GM12875 (cell line): ENCODE data around the gene RUNX1.

Experiments
- H3K4me3 ChIP-seq: one replicate; pipeline ENCODE4 v1.5.1; 2011; ENCODE audit warnings: low read depth, low read length, control low read depth
- TF ChIP-seq, protein P1 (sequence below): IDR thresholded peaks from 2 replicates; pipeline ENCODE4 v1.5.1; 2011; ENCODE audit warnings: low read depth, mild to moderate bottlenecking, control low read depth, inconsistent platforms, low read length, moderate library complexity, borderline replicate concordance; ENCODE audit not compliant: insufficient read depth

RUNX1 gene

DNA sequence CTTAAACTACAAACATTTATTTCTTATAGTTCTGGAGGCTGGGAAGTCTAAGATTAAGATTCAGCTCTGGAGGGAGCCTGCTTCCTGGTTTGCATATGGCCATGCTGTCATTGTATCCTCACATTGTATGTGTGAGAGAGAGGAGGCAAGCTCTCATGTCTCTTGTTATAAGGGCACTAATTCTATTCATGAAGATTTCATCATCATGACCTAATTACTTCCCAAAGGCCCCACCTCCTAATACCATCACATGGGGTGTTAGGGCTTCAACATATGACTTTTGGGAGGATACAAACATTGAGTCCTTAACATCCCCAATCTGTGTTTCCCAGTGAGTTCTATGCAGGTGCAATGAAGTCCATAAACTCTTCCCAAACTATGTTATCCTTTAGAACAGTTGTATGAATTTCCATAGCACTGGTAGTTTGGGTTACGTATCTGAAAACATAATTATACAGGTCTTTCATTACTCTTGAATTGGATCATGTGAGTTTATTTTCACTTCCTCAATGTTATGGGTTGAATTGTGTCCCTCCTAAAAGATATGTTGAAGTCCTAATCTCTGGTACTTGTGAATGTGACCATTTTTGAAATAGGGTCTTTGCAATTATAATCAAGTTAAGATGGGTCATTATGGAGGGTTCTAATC lies 124.2 kb downstream of the RUNX1 start:
- TF ChIP-seq, protein P1, sequence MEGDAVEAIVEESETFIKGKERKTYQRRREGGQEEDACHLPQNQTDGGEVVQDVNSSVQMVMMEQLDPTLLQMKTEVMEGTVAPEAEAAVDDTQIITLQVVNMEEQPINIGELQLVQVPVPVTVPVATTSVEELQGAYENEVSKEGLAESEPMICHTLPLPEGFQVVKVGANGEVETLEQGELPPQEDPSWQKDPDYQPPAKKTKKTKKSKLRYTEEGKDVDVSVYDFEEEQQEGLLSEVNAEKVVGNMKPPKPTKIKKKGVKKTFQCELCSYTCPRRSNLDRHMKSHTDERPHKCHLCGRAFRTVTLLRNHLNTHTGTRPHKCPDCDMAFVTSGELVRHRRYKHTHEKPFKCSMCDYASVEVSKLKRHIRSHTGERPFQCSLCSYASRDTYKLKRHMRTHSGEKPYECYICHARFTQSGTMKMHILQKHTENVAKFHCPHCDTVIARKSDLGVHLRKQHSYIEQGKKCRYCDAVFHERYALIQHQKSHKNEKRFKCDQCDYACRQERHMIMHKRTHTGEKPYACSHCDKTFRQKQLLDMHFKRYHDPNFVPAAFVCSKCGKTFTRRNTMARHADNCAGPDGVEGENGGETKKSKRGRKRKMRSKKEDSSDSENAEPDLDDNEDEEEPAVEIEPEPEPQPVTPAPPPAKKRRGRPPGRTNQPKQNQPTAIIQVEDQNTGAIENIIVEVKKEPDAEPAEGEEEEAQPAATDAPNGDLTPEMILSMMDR: no peak
- no peak overlapping the region for H3K4me3 ChIP-seq

DNA sequence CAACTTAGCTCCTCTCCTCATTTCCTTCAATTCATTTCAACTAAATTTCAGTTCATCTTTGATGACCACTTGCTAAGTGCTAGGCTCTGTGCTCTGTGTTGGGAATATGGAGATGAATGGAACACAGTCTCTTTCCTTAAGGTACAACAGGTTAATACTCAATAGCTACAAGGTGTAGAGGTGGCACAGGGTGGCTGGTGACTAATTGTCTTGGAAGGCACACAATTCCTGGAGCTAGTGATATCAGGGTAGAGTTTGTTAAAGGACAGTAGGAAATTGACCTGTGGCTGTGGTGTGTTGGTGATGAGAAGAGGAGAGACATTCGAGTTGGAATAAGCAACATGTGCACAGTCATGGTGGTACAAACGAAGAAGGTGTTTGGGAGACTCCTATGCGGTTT lies 124.9 kb downstream of the RUNX1 start:
- TF ChIP-seq, protein P1: no peak
- no peak overlapping the region for H3K4me3 ChIP-seq

- no peak overlapping the region for H3K4me3 ChIP-seq
- TF ChIP-seq, protein P1: no peak
Measured at GRCh38 chr21:34923626-34924025, 125.5 kb downstream of the RUNX1 start.

DNA sequence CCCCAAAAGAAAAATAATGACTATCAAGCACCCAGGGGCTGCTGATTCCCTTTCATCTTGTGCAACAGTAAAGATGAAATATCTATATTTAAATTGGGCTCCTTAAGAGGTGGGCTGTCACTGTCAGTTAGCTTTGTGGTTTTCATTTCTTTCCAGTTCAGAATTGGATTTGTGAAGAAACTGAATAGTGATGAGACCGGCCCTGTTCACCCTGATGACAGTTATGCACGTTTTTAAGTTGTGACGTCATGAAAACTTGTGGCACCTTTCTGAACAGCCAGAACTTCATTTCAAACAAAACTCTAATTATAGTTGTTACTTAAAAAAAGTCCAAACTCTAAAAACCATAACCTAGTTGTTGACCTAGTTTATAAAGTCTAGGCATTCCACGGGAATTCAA lies 125.9 kb downstream of the RUNX1 start:
- H3K4me3 ChIP-seq: no peak overlapping the region
- TF ChIP-seq, protein P1: no peak

GRCh38 chr21:34922479-34922878 lies 126.6 kb downstream of the RUNX1 start:
- H3K4me3 ChIP-seq: no peak overlapping the region
- TF ChIP-seq, protein P1: no peak

GRCh38 chr21:34921151-34921550 lies 128.0 kb downstream of the RUNX1 start:
- TF ChIP-seq, protein P1: no peak
- H3K4me3 ChIP-seq: no peak overlapping the region

- H3K4me3 ChIP-seq: no peak overlapping the region
- TF ChIP-seq, protein P1: no peak
Measured at GRCh38 chr21:34919406-34919805, 129.7 kb downstream of the RUNX1 start.
